HepG2 (cell line): ENCODE results near the gene SLC19A1. TPM values are rescaled to one million over a fixed set of nuclear protein-coding genes. Genes with fewer than 3 reads are reported as not detected.

Source experiments
- FOXJ3 ChIP-seq: sonication (generic); formaldehyde crosslinking; IDR thresholded peaks from 2 replicates; pipeline ENCODE4 v1.4.0; 2020; ENCODE audit warnings: missing genetic modification reagents, mild to moderate bottlenecking, borderline replicate concordance
- GABPB1 ChIP-seq: IDR thresholded peaks from 2 replicates; pipeline ENCODE4 v1.6.1; 2016; ENCODE audit warnings: mild to moderate bottlenecking, missing genetic modification reagents, moderate library complexity, missing compliant biosample characterization
- ISL2 ChIP-seq: sonication (generic); formaldehyde crosslinking; IDR thresholded peaks from 2 replicates; pipeline ENCODE4 v1.5.0; 2020; ENCODE audit warnings: missing genetic modification reagents
- MIER3 ChIP-seq: IDR thresholded peaks from 2 replicates; pipeline ENCODE4 v1.6.1; 2016; ENCODE audit warnings: missing compliant biosample characterization, borderline replicate concordance
- NFYB ChIP-seq: sonication (generic); formaldehyde crosslinking; IDR thresholded peaks from 2 replicates; pipeline ENCODE4 v1.4.0; 2020; ENCODE audit warnings: missing genetic modification reagents
- PAX8 ChIP-seq: sonication (generic); formaldehyde crosslinking; IDR thresholded peaks from 2 replicates; pipeline ENCODE4 v1.8.0; 2022; ENCODE audit warnings: mild to moderate bottlenecking, missing genetic modification reagents, borderline replicate concordance
- PCBP1 ChIP-seq: fragments of 200-400 bp; formaldehyde crosslinking; IDR thresholded peaks from 2 replicates; pipeline ENCODE4 v1.6.1; 2017; ENCODE audit warnings: mild to moderate bottlenecking, low read depth, low read length, borderline replicate concordance
- POLR2AphosphoS5 ChIP-seq: IDR thresholded peaks from 2 replicates; pipeline ENCODE4 v1.6.1; 2012; ENCODE audit warnings: low read depth, low read length
- SATB2 ChIP-seq: sonication (generic); formaldehyde crosslinking; IDR thresholded peaks from 2 replicates; pipeline ENCODE4 v1.5.0; 2020; ENCODE audit warnings: missing genetic modification reagents
- SNAI1 ChIP-seq: sonication (generic); formaldehyde crosslinking; IDR thresholded peaks from 2 replicates; pipeline ENCODE4 v1.5.0; 2020; ENCODE audit warnings: mild to moderate bottlenecking, missing genetic modification reagents, borderline replicate concordance
- ZFP41 ChIP-seq: sonication (generic); formaldehyde crosslinking; IDR thresholded peaks from 2 replicates; pipeline ENCODE4 v1.4.0; 2020; ENCODE audit warnings: mild to moderate bottlenecking, missing genetic modification reagents, borderline replicate concordance
- ZMYM4 ChIP-seq: sonication (generic); formaldehyde crosslinking; IDR thresholded peaks from 2 replicates; pipeline ENCODE4 v1.8.1; 2023; ENCODE audit warnings: mild to moderate bottlenecking, missing genetic modification reagents
- ZNF256 ChIP-seq: sonication (generic); formaldehyde crosslinking; conservative IDR thresholded peaks from 2 replicates; pipeline ENCODE4 v1.4.0; 2020; ENCODE audit warnings: missing genetic modification reagents
- ZNF296 ChIP-seq: sonication (generic); formaldehyde crosslinking; conservative IDR thresholded peaks from 2 replicates; pipeline ENCODE4 v1.5.0; 2020; ENCODE audit warnings: mild to moderate bottlenecking, missing genetic modification reagents
- ZNF326 ChIP-seq: sonication (generic); formaldehyde crosslinking; IDR thresholded peaks from 2 replicates; pipeline ENCODE4 v1.4.0; 2020; ENCODE audit warnings: missing genetic modification reagents, borderline replicate concordance
- ZNF333 ChIP-seq: sonication (generic); formaldehyde crosslinking; IDR thresholded peaks from 2 replicates; pipeline ENCODE4 v1.4.0; 2020; ENCODE audit warnings: mild to moderate bottlenecking, missing genetic modification reagents, borderline replicate concordance
- ZNF354B ChIP-seq: sonication (generic); formaldehyde crosslinking; IDR thresholded peaks from 2 replicates; pipeline ENCODE4 v1.8.0; 2022; ENCODE audit warnings: mild to moderate bottlenecking, missing genetic modification reagents
- ZNF549 ChIP-seq: sonication (generic); formaldehyde crosslinking; IDR thresholded peaks from 2 replicates; pipeline ENCODE4 v1.5.0; 2020; ENCODE audit warnings: missing genetic modification reagents
- ZSCAN31 ChIP-seq: sonication (generic); formaldehyde crosslinking; IDR thresholded peaks from 2 replicates; pipeline ENCODE4 v1.5.0; 2020; ENCODE audit warnings: low read depth, mild to moderate bottlenecking, missing genetic modification reagents
- polyA plus RNA-seq, 8 experiments: library from polyadenylated mRNA; depleted of rRNA in 3 of 8; stranded (reverse) in 7 of 8; unstranded in 1 of 8; fragments of >200 nt; fragmentation: Illumina TruSeq in 4 of 8; extraction: Trizol in 4 of 8; gene quantifications; 2 replicates each; pipeline versions ENCODE4 v1.2.1 to v1.2.3, GENCODE V29; 2011 to 2016; ENCODE audit warnings: low read depth in 4 of 8, missing spikeins in 1 of 8, mixed read lengths in 1 of 8; ENCODE audit not compliant: insufficient read depth in 1 of 8
- total RNA-seq, 5 experiments: library from RNA; depleted of rRNA; stranded (reverse); fragments of >200 nt; fragmentation: Illumina TruSeq; extraction: Trizol; gene quantifications; 2 replicates each; pipeline ENCODE4 v1.2.3, GENCODE V29; 2016; ENCODE audit warnings: low read depth in 1 of 5
- TF ChIP-seq, protein P1 (sequence below): sonication (generic); formaldehyde crosslinking; IDR thresholded peaks from 2 replicates; pipeline ENCODE4 v1.8.1; 2022; ENCODE audit warnings: low read depth, mild to moderate bottlenecking, missing genetic modification reagents
- TF ChIP-seq, protein P2 (sequence below): sonication (generic); formaldehyde crosslinking; conservative IDR thresholded peaks from 2 replicates; pipeline ENCODE4 v1.4.0; 2020; ENCODE audit warnings: mild to moderate bottlenecking, missing genetic modification reagents, moderate library complexity
- TF ChIP-seq, protein P3 (sequence below): sonication (generic); formaldehyde crosslinking; IDR thresholded peaks from 2 replicates; pipeline ENCODE4 v1.4.0; 2020; ENCODE audit warnings: missing genetic modification reagents
- TF ChIP-seq, protein P4 (sequence below): sonication (generic); formaldehyde crosslinking; IDR thresholded peaks from 2 replicates; pipeline ENCODE4 v1.8.1; 2023; ENCODE audit warnings: mild to moderate bottlenecking, missing genetic modification reagents

SLC19A1 gene
- total and polyA plus RNA-seq, 2 of the 13 experiments (the other 11 are each of a cell fraction or from before 2014, with no cell fraction given), result 21.8 to 23.0 TPM

GRCh38 chr21:45478115-45478801 is 64.0 kb downstream of the SLC19A1 start (continued):
- TF ChIP-seq, protein P1, sequence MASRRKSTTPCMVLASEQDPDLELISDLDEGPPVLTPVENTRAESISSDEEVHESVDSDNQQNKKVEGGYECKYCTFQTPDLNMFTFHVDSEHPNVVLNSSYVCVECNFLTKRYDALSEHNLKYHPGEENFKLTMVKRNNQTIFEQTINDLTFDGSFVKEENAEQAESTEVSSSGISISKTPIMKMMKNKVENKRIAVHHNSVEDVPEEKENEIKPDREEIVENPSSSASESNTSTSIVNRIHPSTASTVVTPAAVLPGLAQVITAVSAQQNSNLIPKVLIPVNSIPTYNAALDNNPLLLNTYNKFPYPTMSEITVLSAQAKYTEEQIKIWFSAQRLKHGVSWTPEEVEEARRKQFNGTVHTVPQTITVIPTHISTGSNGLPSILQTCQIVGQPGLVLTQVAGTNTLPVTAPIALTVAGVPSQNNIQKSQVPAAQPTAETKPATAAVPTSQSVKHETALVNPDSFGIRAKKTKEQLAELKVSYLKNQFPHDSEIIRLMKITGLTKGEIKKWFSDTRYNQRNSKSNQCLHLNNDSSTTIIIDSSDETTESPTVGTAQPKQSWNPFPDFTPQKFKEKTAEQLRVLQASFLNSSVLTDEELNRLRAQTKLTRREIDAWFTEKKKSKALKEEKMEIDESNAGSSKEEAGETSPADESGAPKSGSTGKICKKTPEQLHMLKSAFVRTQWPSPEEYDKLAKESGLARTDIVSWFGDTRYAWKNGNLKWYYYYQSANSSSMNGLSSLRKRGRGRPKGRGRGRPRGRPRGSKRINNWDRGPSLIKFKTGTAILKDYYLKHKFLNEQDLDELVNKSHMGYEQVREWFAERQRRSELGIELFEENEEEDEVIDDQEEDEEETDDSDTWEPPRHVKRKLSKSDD (CRISPR knock-in tag), result no peak
- TF ChIP-seq, protein P2, sequence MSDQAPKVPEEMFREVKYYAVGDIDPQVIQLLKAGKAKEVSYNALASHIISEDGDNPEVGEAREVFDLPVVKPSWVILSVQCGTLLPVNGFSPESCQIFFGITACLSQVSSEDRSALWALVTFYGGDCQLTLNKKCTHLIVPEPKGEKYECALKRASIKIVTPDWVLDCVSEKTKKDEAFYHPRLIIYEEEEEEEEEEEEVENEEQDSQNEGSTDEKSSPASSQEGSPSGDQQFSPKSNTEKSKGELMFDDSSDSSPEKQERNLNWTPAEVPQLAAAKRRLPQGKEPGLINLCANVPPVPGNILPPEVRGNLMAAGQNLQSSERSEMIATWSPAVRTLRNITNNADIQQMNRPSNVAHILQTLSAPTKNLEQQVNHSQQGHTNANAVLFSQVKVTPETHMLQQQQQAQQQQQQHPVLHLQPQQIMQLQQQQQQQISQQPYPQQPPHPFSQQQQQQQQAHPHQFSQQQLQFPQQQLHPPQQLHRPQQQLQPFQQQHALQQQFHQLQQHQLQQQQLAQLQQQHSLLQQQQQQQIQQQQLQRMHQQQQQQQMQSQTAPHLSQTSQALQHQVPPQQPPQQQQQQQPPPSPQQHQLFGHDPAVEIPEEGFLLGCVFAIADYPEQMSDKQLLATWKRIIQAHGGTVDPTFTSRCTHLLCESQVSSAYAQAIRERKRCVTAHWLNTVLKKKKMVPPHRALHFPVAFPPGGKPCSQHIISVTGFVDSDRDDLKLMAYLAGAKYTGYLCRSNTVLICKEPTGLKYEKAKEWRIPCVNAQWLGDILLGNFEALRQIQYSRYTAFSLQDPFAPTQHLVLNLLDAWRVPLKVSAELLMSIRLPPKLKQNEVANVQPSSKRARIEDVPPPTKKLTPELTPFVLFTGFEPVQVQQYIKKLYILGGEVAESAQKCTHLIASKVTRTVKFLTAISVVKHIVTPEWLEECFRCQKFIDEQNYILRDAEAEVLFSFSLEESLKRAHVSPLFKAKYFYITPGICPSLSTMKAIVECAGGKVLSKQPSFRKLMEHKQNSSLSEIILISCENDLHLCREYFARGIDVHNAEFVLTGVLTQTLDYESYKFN (CRISPR knock-in tag), result no peak
- TF ChIP-seq, protein P3, sequence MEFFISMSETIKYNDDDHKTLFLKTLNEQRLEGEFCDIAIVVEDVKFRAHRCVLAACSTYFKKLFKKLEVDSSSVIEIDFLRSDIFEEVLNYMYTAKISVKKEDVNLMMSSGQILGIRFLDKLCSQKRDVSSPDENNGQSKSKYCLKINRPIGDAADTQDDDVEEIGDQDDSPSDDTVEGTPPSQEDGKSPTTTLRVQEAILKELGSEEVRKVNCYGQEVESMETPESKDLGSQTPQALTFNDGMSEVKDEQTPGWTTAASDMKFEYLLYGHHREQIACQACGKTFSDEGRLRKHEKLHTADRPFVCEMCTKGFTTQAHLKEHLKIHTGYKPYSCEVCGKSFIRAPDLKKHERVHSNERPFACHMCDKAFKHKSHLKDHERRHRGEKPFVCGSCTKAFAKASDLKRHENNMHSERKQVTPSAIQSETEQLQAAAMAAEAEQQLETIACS (CRISPR knock-in tag), result no peak
- TF ChIP-seq GABPB1 (CRISPR knock-in tag), result no peak
- no peak for TF ChIP-seq FOXJ3 (CRISPR knock-in tag)
- no peak for TF ChIP-seq ZNF549 (CRISPR knock-in tag)
- no peak for TF ChIP-seq ISL2 (CRISPR knock-in tag)
- TF ChIP-seq ZNF333 (CRISPR knock-in tag), result no peak
- TF ChIP-seq SNAI1, result no peak
- no peak for TF ChIP-seq ZFP41 (CRISPR knock-in tag)
- TF ChIP-seq MIER3, result no peak
- no peak for TF ChIP-seq ZNF326 (CRISPR knock-in tag)
- TF ChIP-seq NFYB (CRISPR knock-in tag), result no peak
- no peak for TF ChIP-seq ZNF256 (CRISPR knock-in tag)
- TF ChIP-seq PAX8, result no peak
- TF ChIP-seq POLR2AphosphoS5, result no peak
- TF ChIP-seq, protein P4, sequence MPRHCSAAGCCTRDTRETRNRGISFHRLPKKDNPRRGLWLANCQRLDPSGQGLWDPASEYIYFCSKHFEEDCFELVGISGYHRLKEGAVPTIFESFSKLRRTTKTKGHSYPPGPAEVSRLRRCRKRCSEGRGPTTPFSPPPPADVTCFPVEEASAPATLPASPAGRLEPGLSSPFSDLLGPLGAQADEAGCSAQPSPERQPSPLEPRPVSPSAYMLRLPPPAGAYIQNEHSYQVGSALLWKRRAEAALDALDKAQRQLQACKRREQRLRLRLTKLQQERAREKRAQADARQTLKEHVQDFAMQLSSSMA, result no peak
- TF ChIP-seq SATB2 (CRISPR knock-in tag), result no peak
- TF ChIP-seq ZNF296, result no peak
- no peak for TF ChIP-seq ZNF354B (CRISPR knock-in tag)
- no peak for TF ChIP-seq ZMYM4 (CRISPR knock-in tag)
- TF ChIP-seq PCBP1, result no peak
- TF ChIP-seq ZSCAN31 (CRISPR knock-in tag), result no peak
